ENCODE measurements around the gene CDK2.

CDK2 gene

DNA sequence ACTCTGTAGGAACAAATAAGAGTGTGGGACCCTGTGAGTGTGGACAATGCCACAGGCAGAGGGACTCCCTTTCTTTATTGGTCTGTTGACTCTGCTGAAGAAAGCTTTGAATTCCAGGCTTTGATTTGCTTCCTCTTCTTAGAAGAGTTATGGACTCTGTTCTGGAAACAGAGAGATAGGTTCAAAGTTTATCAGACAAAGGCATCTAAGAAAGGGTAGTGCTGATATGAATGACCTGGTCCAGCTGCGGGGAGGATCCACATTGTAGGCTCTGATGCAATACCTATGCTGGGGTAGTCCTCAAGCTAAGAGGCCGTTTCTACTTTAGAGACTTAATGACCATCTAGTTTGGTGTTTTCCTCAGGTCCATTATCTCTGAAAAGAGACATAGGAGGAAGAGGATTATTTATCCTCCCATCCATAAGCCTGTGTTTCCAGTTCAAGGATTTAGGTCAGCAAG, 43.5 kb downstream of the CDK2 start:
- no peak for DNase-seq (ENCODE audit: low read depth, low spot score)
- POLR2A ChIA-PET = interaction anchor here (0.7 kb wide), 1 partner anchor 267 kb away, joined by 3 read pairs; no protein-coding TSS in a partner anchor
- TF ChIP-seq, protein P1, sequence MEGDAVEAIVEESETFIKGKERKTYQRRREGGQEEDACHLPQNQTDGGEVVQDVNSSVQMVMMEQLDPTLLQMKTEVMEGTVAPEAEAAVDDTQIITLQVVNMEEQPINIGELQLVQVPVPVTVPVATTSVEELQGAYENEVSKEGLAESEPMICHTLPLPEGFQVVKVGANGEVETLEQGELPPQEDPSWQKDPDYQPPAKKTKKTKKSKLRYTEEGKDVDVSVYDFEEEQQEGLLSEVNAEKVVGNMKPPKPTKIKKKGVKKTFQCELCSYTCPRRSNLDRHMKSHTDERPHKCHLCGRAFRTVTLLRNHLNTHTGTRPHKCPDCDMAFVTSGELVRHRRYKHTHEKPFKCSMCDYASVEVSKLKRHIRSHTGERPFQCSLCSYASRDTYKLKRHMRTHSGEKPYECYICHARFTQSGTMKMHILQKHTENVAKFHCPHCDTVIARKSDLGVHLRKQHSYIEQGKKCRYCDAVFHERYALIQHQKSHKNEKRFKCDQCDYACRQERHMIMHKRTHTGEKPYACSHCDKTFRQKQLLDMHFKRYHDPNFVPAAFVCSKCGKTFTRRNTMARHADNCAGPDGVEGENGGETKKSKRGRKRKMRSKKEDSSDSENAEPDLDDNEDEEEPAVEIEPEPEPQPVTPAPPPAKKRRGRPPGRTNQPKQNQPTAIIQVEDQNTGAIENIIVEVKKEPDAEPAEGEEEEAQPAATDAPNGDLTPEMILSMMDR (IDR thresholded peaks at IDR 0.05; ENCODE audit: insufficient read depth, low read length, missing control alignments) = no peak
- H3K4me3 ChIP-seq (ENCODE audit: low read depth, low read length) = no peak overlapping the region
- CTCF ChIA-PET = interaction anchor here (0.8 to 10.9 kb wide), 6 partner anchors 8 to 272 kb away, joined by 3 to 103 read pairs (median 13); partner anchors contain the start of genes IKZF4 and SUOX

DNA sequence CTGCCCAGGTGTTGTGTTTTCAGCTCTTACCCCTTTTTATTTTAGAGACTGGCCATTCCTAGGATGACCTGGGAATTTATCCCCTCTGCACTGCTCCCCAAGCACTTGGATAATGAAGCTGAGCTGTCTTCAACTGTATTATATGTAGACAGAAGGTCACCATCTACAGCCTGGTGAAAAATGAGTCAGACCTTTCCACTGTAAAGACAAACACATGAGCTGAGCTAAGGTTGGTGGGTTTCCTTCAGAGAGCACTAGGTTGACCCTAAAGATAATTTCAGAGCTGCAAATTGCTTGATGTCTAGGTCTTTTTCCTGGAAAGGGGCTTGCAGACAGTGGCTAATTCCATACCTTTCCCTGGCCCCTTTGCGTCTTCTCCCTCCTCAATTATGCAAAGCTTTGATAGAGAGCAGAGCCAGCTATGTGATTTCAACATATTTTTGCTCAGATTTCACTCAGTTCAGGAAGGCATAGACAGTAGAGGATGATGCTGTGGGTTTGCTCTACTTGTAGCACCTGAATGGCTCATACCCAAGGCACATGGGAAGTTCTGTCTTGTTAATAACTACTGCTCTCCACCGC, 45.0 kb downstream of the CDK2 start:
- no peak for DNase-seq (ENCODE audit: low read depth, low spot score)
- ChIA-PET POLR2A (no interaction called here), CTCF (interaction anchor here (1.2 to 10.9 kb wide), 4 partner anchors 14 to 271 kb away, joined by 3 to 103 read pairs (median 46); partner anchors contain the start of genes SMARCC2 and SUOX)
- TF ChIP-seq, protein P1 (IDR thresholded peaks at IDR 0.05; ENCODE audit: insufficient read depth, low read length, missing control alignments) = no peak
- no peak overlapping the region for H3K4me3 ChIP-seq (ENCODE audit: low read depth, low read length)

DNA sequence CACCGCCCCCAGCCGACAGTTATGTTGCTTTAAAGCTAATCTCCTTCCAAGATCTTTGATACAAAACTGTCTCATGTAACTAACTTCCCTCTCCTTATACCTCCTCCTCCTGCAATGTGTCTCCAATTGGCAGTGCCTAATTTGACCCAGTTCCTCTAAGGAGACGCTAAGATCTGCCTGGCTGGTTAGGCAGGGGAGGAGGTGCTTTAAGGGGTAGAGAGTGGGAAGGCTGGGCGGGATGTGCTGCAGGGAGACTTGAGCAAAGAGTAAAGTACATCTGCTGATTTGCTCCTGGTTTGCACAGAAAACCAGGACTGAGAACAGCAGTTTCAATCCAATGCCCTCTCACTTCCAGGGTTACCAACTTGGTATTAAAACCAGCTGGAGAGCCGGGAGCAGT, 46.9 kb downstream of the CDK2 start:
- ChIA-PET POLR2A (no interaction called here), CTCF (interaction anchor here (1.0 to 10.9 kb wide), 3 partner anchors 13 to 17 kb away, joined by 3 to 103 read pairs (median 5); partner anchors contain the start of gene SUOX)
- no peak for DNase-seq (ENCODE audit: low read depth, low spot score)
- TF ChIP-seq, protein P1 (IDR thresholded peaks at IDR 0.05; ENCODE audit: insufficient read depth, low read length, missing control alignments) = no peak
- no peak overlapping the region for H3K4me3 ChIP-seq (ENCODE audit: low read depth, low read length)

DNA sequence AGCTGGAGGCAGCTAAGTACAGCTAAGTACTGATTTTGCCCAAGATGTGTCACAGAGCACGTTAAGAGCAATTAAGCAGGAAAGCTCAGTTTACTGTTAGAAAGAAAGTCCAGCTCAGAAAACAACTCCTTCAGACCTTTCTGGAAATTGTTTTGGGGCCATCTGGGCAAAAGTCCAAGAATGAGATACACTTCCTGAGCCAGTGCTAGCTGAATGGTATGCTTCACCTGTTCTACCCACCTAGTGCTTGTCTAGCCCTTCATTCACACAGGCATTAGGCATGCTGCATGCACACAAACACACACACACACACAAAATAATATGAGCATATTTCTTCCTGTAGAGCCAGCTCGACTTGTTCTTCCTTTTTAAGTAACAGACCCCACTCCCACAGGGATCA, 47.6 kb downstream of the CDK2 start:
- no peak overlapping the region for H3K4me3 ChIP-seq (ENCODE audit: low read depth, low read length)
- no peak for DNase-seq (ENCODE audit: low read depth, low spot score)
- ChIA-PET POLR2A (no interaction called here), CTCF (interaction anchor here (1.1 to 10.9 kb wide), 2 partner anchors 13 to 18 kb away, joined by 5 to 103 read pairs; no protein-coding TSS in a partner anchor)
- TF ChIP-seq, protein P1 (IDR thresholded peaks at IDR 0.05; ENCODE audit: insufficient read depth, low read length, missing control alignments) = no peak

DNA sequence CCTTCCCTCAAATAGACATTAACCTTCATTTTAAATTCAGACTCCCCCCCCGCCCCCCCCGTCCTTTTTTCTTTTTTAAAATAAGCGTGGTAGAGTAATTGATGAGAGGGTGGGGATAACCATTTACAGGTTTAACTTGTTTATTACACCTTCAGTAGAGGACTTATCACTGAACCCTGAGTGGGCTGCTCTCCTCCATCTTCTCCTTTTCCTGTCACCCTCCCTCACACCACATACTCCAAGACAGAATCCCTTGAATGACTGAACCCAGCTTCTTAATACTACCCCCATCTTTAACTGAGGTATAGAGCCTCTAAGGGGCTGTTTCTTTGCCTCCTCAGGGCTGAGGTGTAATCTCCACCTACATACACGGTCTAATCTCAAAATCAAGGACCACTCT, 50.6 kb downstream of the CDK2 start:
- DNase-seq (ENCODE audit: low read depth, low spot score) = no peak
- TF ChIP-seq, protein P1 (IDR thresholded peaks at IDR 0.05; ENCODE audit: insufficient read depth, low read length, missing control alignments) = no peak
- ChIA-PET POLR2A (no interaction called here), CTCF (interaction anchor here (2.7 to 6.3 kb wide), 2 partner anchors 9 to 12 kb away, joined by 19 to 47 read pairs; no protein-coding TSS in a partner anchor)
- H3K4me3 ChIP-seq (ENCODE audit: low read depth, low read length) = no peak overlapping the region

DNA sequence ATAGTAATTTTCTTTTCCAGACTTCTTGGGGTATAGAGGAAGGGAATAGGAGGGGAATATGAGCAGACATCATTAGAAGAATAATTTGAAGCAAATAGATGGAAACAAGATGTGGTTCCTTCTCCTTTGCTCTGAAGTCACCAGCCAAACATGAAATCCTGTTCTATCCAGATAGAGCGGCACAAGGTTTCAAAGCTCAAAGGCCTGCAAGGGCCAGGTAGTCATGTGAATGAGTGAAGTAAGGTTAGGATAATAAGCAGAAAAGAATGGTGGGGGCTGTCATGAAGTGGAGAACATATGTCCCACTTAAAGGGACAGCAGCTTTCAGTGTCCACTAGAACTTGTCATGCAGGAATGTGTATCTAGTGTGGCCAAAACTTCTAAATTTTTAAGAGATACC, 51.7 kb downstream of the CDK2 start:
- no peak for DNase-seq (ENCODE audit: low read depth, low spot score)
- CTCF ChIA-PET = interaction anchor here (1.0 to 6.3 kb wide), 4 partner anchors 10 to 280 kb away, joined by 3 to 47 read pairs (median 33); partner anchors contain the start of gene SUOX
- POLR2A ChIA-PET = interaction anchor here (1.3 kb wide), 1 partner anchor 9 kb away, joined by 4 read pairs; no protein-coding TSS in a partner anchor
- H3K4me3 ChIP-seq (ENCODE audit: low read depth, low read length) = no peak overlapping the region
- TF ChIP-seq, protein P1 (IDR thresholded peaks at IDR 0.05; ENCODE audit: insufficient read depth, low read length, missing control alignments) = no peak

All from AG04449 (cell line).